Measurements from ENCODE around the gene MED7. TPM values are rescaled to one million over a fixed set of nuclear protein-coding genes. Genes with fewer than 3 reads are reported as not detected.

Gene MED7
- total RNA-seq, 1 experiment from 2014 or later: 8.7 TPM

GRCh38 chr5:157143127-157143971, 684 bp upstream of the MED7 start:
- CTCF ChIA-PET: interaction anchor here (1.8 kb wide), 1 partner anchor 11 kb away, joined by 8 read pairs; no protein-coding TSS in a partner anchor
- TSS peak; percentile 100 for BruUV-seq (replicated peaks)
- POLR2A ChIA-PET (ENCODE audit: low non-redundant PET): no interaction called here
- peak overlapping the region; percentile 64 for H3K4me3 ChIP-seq (ENCODE audit: low read depth, low read length, poor library complexity, severe bottlenecking)
- TF ChIP-seq EZH2 (IDR thresholded peaks at IDR 0.05; ENCODE audit: borderline replicate concordance, low read depth, low read length, poor library complexity, severe bottlenecking) (no peak), CTCF (conservative IDR thresholded peaks at IDR 0.05; ENCODE audit: low read depth, low read length) (no peak)
- peak overlapping the region; percentile 86 for H3K27ac ChIP-seq (ENCODE audit: low read depth, low read length, poor library complexity, severe bottlenecking)
- H3K4me1 ChIP-seq (ENCODE audit: insufficient read depth, low read length, poor library complexity, severe bottlenecking): peaks cover 5% of the 10 kb centered on the region
- peaks cover 9% of the 10 kb centered on the region for H3K36me3 ChIP-seq (ENCODE audit: insufficient read depth, low read length, poor library complexity, severe bottlenecking)
- intact Hi-C loops (cut with micrococcal nuclease; ENCODE audit: unreplicated experiment): loop anchor here (10.0 kb wide), 1 partner anchor 331 kb away; no protein-coding TSS in a partner anchor
- H3K27me3 ChIP-seq (replicated peaks; ENCODE audit: insufficient read depth, low read depth, low read length, poor library complexity): no peaks in the 10 kb centered on the region
- no peaks in the 10 kb centered on the region for H3K9me3 ChIP-seq (ENCODE audit: low read depth, low read length, poor library complexity, severe bottlenecking)
- DNase-seq (ENCODE audit: low spot score): peak; percentile 40

- no peak overlapping the region for H3K27ac ChIP-seq (ENCODE audit: low read depth, low read length, poor library complexity, severe bottlenecking)
- intact Hi-C loops (cut with micrococcal nuclease; ENCODE audit: unreplicated experiment): loop anchor here (10.0 kb wide), 1 partner anchor 1193 kb away; no protein-coding TSS in a partner anchor
- no peak overlapping the region for H3K4me3 ChIP-seq (ENCODE audit: low read depth, low read length, poor library complexity, severe bottlenecking)
- CTCF ChIA-PET: no interaction called here
- H3K4me1 ChIP-seq (ENCODE audit: insufficient read depth, low read length, poor library complexity, severe bottlenecking): no peaks in the 10 kb centered on the region
- H3K9me3 ChIP-seq (ENCODE audit: low read depth, low read length, poor library complexity, severe bottlenecking): no peaks in the 10 kb centered on the region
- no peak for TF ChIP-seq EZH2 (IDR thresholded peaks at IDR 0.05; ENCODE audit: borderline replicate concordance, low read depth, low read length, poor library complexity, severe bottlenecking)
- no peak for TF ChIP-seq CTCF (conservative IDR thresholded peaks at IDR 0.05; ENCODE audit: low read depth, low read length)
- H3K36me3 ChIP-seq (ENCODE audit: insufficient read depth, low read length, poor library complexity, severe bottlenecking): peaks cover 13% of the 10 kb centered on the region
- DNase-seq (ENCODE audit: low spot score): no peak
- BruUV-seq (replicated peaks): no TSS peak
- no peaks in the 10 kb centered on the region for H3K27me3 ChIP-seq (replicated peaks; ENCODE audit: insufficient read depth, low read depth, low read length, poor library complexity)
- POLR2A ChIA-PET (ENCODE audit: low non-redundant PET): no interaction called here
Observed at GRCh38 chr5:157137691-157138090, 5.0 kb downstream of the MED7 start.

- H3K4me1 ChIP-seq (ENCODE audit: insufficient read depth, low read length, poor library complexity, severe bottlenecking): no peaks in the 10 kb centered on the region
- no peaks in the 10 kb centered on the region for H3K27me3 ChIP-seq (replicated peaks; ENCODE audit: insufficient read depth, low read depth, low read length, poor library complexity)
- POLR2A ChIA-PET (ENCODE audit: low non-redundant PET): no interaction called here
- no peak overlapping the region for H3K27ac ChIP-seq (ENCODE audit: low read depth, low read length, poor library complexity, severe bottlenecking)
- H3K36me3 ChIP-seq (ENCODE audit: insufficient read depth, low read length, poor library complexity, severe bottlenecking): peaks cover 1% of the 10 kb centered on the region
- TF ChIP-seq CTCF (conservative IDR thresholded peaks at IDR 0.05; ENCODE audit: low read depth, low read length) (no peak), EZH2 (IDR thresholded peaks at IDR 0.05; ENCODE audit: borderline replicate concordance, low read depth, low read length, poor library complexity, severe bottlenecking) (no peak)
- CTCF ChIA-PET: interaction anchor here (1.5 kb wide), 1 partner anchor 10 kb away, joined by 8 read pairs; the partner anchor contains the start of gene MED7
- intact Hi-C loops (cut with micrococcal nuclease; ENCODE audit: unreplicated experiment): loop anchor here (5.0 to 10.0 kb wide), 3 partner anchors 295 to 1990 kb away; no protein-coding TSS in a partner anchor
- H3K4me3 ChIP-seq (ENCODE audit: low read depth, low read length, poor library complexity, severe bottlenecking): no peak overlapping the region
- no peak for DNase-seq (ENCODE audit: low spot score)
- no TSS peak for BruUV-seq (replicated peaks)
- no peaks in the 10 kb centered on the region for H3K9me3 ChIP-seq (ENCODE audit: low read depth, low read length, poor library complexity, severe bottlenecking)
Observed at GRCh38 chr5:157132281-157132612, 10.4 kb downstream of the MED7 start.

All from A673 (cell line).